ENCODE measurements around the gene CEP170. TPM values are rescaled to one million over a fixed set of nuclear protein-coding genes. Genes with fewer than 3 reads are reported as not detected.

The CEP170 gene
- total RNA-seq, 1 experiment from 2014 or later = 55.2 TPM

- no peak for DNase-seq (ENCODE audit: low read depth, low spot score)
- Histone ChIP-seq H3K4me1 (ENCODE audit: control insufficient read depth in 1 of 2, insufficient read depth in 2 of 2, low read length in 2 of 2) (peaks cover 27 to 60% of the 10 kb centered on the region in 2 experiments), H3K79me2 (ENCODE audit: insufficient read depth, low read length) (peaks cover 8% of the 10 kb centered on the region), H4K20me1 (ENCODE audit: insufficient read depth) (no peaks in the 10 kb centered on the region), H3K9ac (ENCODE audit: low read length) (peak overlapping the region; percentile 61), H2AFZ (ENCODE audit: low read depth, low read length, poor library complexity, severe bottlenecking) (no peak overlapping the region), H3K4me2 (ENCODE audit: low read length) (peak overlapping the region; percentile 73), H3K36me3 (ENCODE audit: control insufficient read depth in 1 of 2, insufficient read depth in 2 of 2, low read length in 2 of 2) (no peaks in the 10 kb centered on the region), H3K4me3 (replicated peaks in 1 of 2; ENCODE audit: low read depth in 1 of 2, low read length in 2 of 2) (peak overlapping the region; percentile 44 to 51), H3K9me3 (ENCODE audit: control insufficient read depth in 1 of 2, insufficient read depth in 1 of 2, low read depth in 1 of 2, low read length in 2 of 2) (no peaks in the 10 kb centered on the region), H3K27me3 (ENCODE audit: insufficient read depth, low read length) (no peaks in the 10 kb centered on the region), H3K27ac (ENCODE audit: low read depth, low read length) (peak overlapping the region; percentile 94), H3K9me2 (ENCODE audit: insufficient read depth) (no peaks in the 10 kb centered on the region)
- intact Hi-C loops (cut with micrococcal nuclease) = loop anchor here (2.0 kb wide), 1 partner anchor 14 kb away; the partner anchor contains the start of gene CEP170
- ChIA-PET RAD21 (ENCODE audit: low non-redundant PET in 1 of 2, low total read pairs in 2 of 2, uncharacterized antibody in 2 of 2, unreplicated experiment in 2 of 2) (no interaction called here), POLR2A (interaction anchor here (2.1 kb wide), 1 partner anchor 13 kb away, joined by 12 read pairs; the partner anchor contains the start of genes CEP170 and SDCCAG8), CTCF (no interaction called here)
- BruUV-seq (replicated peaks) = no TSS peak
- ATAC-seq = peak; percentile 64
- TF ChIP-seq CTCF (IDR thresholded peaks at IDR 0.05 in 2 of 3, conservative IDR thresholded peaks at IDR 0.05 in 1 of 3; ENCODE audit: borderline replicate concordance in 1 of 3, insufficient read depth in 1 of 3, low read depth in 2 of 3, low read length in 2 of 3) (0 out of 6 replicates have a peak, but pooled peaks of 1 of the 3 experiments have one; percentile 13), POLR2AphosphoS5 (IDR thresholded peaks at IDR 0.05; ENCODE audit: low read depth, low read length) (no peak)
Observed at GRCh38 chr1:243268751-243269460, 13.8 kb upstream of the CEP170 start.

DNA sequence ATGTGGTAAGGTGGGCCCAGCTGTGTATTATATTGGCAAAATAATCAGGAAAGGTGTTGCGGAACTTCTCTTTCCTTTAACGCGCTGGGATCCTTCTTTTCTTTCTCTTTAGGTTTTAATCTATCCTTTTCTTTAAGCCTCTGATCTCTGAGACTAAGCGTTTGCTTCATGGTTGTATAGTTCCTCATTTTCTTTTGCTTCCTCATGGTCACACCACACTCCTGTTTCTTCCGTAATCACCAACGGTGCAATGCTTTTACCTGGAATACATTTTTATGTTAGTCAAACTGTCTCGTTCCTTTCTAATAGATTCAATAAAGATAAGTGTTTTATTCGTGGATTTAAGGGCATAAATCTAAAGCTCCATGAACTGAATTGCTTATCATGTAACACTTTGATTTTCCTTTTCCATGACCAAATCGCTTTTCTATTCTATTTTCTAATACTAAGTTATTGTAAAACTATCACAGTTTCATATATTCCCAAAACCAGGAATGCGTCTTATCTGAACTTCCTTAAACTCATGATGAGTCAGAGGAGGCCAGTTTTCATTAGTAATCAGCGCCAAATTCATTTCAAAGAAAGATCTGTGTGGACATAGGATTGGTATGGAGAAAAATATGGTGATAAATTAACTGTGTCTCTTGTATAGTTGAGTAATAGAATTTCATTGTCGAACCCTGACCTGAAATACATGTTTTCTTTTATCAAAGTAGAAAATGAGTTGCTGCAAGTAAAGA, 13.0 kb upstream of the CEP170 start:
- H3K9ac ChIP-seq (ENCODE audit: low read length) = peak overlapping the region; percentile 61
- H3K27ac ChIP-seq (ENCODE audit: low read depth, low read length) = peak overlapping the region; percentile 94
- ChIA-PET CTCF (no interaction called here), RAD21 (ENCODE audit: low non-redundant PET in 1 of 2, low total read pairs in 2 of 2, uncharacterized antibody in 2 of 2, unreplicated experiment in 2 of 2) (no interaction called here), POLR2A (interaction anchor here (3.2 kb wide), 1 partner anchor 13 kb away, joined by 23 read pairs; the partner anchor contains the start of genes CEP170 and SDCCAG8)
- H3K79me2 ChIP-seq (ENCODE audit: insufficient read depth, low read length) = peaks cover 8% of the 10 kb centered on the region
- no peaks in the 10 kb centered on the region for H3K9me2 ChIP-seq (ENCODE audit: insufficient read depth)
- peak overlapping the region; percentile 73 for H3K4me2 ChIP-seq (ENCODE audit: low read length)
- H2AFZ ChIP-seq (ENCODE audit: low read depth, low read length, poor library complexity, severe bottlenecking) = peak overlapping the region; percentile 8
- H3K27me3 ChIP-seq (ENCODE audit: insufficient read depth, low read length) = no peaks in the 10 kb centered on the region
- peak overlapping the region; percentile 44 to 51 for H3K4me3 ChIP-seq (replicated peaks in 1 of 2; ENCODE audit: low read depth in 1 of 2, low read length in 2 of 2)
- H3K9me3 ChIP-seq (ENCODE audit: control insufficient read depth in 1 of 2, insufficient read depth in 1 of 2, low read depth in 1 of 2, low read length in 2 of 2) = no peaks in the 10 kb centered on the region
- H3K4me1 ChIP-seq (ENCODE audit: control insufficient read depth in 1 of 2, insufficient read depth in 2 of 2, low read length in 2 of 2) = peaks cover 27 to 60% of the 10 kb centered on the region in 2 experiments
- ATAC-seq (peak; percentile 60), DNase-seq (ENCODE audit: low read depth, low spot score) (peak; percentile 84)
- H3K36me3 ChIP-seq (ENCODE audit: control insufficient read depth in 1 of 2, insufficient read depth in 2 of 2, low read length in 2 of 2) = no peaks in the 10 kb centered on the region
- no peaks in the 10 kb centered on the region for H4K20me1 ChIP-seq (ENCODE audit: insufficient read depth)
- no TSS peak for BruUV-seq (replicated peaks)
- intact Hi-C loops (cut with micrococcal nuclease) = loop anchor here (2.0 kb wide), 1 partner anchor 13 kb away; the partner anchor contains the start of gene CEP170
- TF ChIP-seq POLR2A (IDR thresholded peaks at IDR 0.05; ENCODE audit: borderline replicate concordance, extremely low read depth, insufficient read depth, insufficient read length) (no peak), POLR2AphosphoS5 (IDR thresholded peaks at IDR 0.05; ENCODE audit: low read depth, low read length) (no peak), RAD21 (IDR thresholded peaks at IDR 0.05; ENCODE audit: low read depth) (peak; percentile 19; the same call in 1 of the 2 replicates), CTCF (IDR thresholded peaks at IDR 0.05 in 2 of 3, conservative IDR thresholded peaks at IDR 0.05 in 1 of 3; ENCODE audit: borderline replicate concordance in 1 of 3, insufficient read depth in 1 of 3, low read depth in 2 of 3, low read length in 2 of 3) (no peak), FOSL1 (IDR thresholded peaks at IDR 0.05; ENCODE audit: low read depth) (peak; percentile 97), ATF3 (IDR thresholded peaks at IDR 0.05) (no peak), SRF (IDR thresholded peaks at IDR 0.05; ENCODE audit: low read depth) (peak; percentile 45; the same call in 1 of the 2 replicates), CBX3 (IDR thresholded peaks at IDR 0.05; ENCODE audit: low read depth) (no peak), EZH2 (IDR thresholded peaks at IDR 0.05) (no peak), ZFX (IDR thresholded peaks at IDR 0.05) (no peak), TCF7L2 (IDR thresholded peaks at IDR 0.05; ENCODE audit: borderline replicate concordance, extremely low read depth, insufficient read depth, insufficient read length) (no peak), EGR1 (IDR thresholded peaks at IDR 0.05; ENCODE audit: low read depth) (no peak), SP1 (IDR thresholded peaks at IDR 0.05; ENCODE audit: low read depth) (peak; percentile 83)
